ENCODE results near the gene PCDH7. TPM values are rescaled to one million over a fixed set of nuclear protein-coding genes. Genes with fewer than 3 reads are reported as not detected.

PCDH7 gene
- polyA plus RNA-seq, 1 experiment = 15.3 TPM

DNA sequence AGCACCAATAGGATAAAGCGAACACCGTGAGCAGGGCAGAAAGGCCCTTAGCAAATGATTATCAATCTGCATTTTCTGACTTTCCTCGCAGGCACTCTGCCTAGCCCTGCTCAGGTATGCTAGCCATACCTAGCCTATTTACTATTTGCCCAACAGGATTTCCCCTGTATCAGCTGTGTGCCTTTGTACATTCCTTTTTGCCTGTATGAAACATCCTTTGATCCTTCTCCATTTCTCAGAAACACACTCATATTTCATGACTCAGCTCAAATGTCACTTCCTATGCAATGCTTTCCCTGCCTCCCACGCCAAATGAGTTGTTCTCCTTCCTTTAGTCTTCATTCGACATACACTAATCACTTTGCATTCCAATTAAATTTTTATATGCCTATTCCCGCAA is 37.2 kb downstream of the PCDH7 start:
- no peaks in the 10 kb centered on the region for H3K36me3 ChIP-seq (ENCODE audit: control insufficient read depth, insufficient read depth, low read length)
- POLR2A ChIA-PET = no interaction called here
- CTCF ChIA-PET = interaction anchor here (0.7 kb wide), 1 partner anchor 288 kb away, joined by 3 read pairs; no protein-coding TSS in a partner anchor

DNA sequence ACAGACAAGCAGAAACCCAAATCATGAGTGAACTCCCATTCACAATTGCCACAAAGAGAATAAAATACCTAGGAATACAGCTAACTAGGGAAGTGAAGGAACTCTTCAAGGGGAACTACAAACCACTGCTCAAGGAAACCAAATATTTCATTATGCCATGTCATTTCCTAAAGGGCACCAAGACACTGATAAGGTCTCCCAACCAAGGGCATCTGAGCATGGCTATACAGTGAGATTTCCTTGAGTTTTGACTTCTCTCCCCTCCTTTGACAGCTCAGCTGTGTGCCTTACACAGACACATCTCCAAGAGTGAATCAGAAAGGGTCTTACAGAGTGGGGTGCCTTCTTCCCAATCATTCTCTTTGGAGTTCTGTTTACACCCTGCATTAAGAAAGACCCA is 40.4 kb downstream of the PCDH7 start:
- TF ChIP-seq, protein P1, sequence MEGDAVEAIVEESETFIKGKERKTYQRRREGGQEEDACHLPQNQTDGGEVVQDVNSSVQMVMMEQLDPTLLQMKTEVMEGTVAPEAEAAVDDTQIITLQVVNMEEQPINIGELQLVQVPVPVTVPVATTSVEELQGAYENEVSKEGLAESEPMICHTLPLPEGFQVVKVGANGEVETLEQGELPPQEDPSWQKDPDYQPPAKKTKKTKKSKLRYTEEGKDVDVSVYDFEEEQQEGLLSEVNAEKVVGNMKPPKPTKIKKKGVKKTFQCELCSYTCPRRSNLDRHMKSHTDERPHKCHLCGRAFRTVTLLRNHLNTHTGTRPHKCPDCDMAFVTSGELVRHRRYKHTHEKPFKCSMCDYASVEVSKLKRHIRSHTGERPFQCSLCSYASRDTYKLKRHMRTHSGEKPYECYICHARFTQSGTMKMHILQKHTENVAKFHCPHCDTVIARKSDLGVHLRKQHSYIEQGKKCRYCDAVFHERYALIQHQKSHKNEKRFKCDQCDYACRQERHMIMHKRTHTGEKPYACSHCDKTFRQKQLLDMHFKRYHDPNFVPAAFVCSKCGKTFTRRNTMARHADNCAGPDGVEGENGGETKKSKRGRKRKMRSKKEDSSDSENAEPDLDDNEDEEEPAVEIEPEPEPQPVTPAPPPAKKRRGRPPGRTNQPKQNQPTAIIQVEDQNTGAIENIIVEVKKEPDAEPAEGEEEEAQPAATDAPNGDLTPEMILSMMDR (IDR thresholded peaks at IDR 0.05; ENCODE audit: insufficient read depth, low read depth, low read length) = no peak
- Histone ChIP-seq H3K36me3 (ENCODE audit: control insufficient read depth, insufficient read depth, low read length) (no peaks in the 10 kb centered on the region), H3K4me3 (ENCODE audit: low read depth, low read length) (no peak overlapping the region), H3K27me3 (ENCODE audit: control insufficient read depth, insufficient read depth, low read length) (no peaks in the 10 kb centered on the region)
- no peak for DNase-seq (ENCODE audit: low read depth)
- POLR2A ChIA-PET = no interaction called here
- CTCF ChIA-PET = interaction anchor here (0.9 kb wide), 1 partner anchor 14 kb away, joined by 3 read pairs; no protein-coding TSS in a partner anchor

More for the DNA sequence above, 37.2 kb downstream of the PCDH7 start:
- DNase-seq (ENCODE audit: low read depth) = peak; percentile 58
- TF ChIP-seq, protein P1 (IDR thresholded peaks at IDR 0.05; ENCODE audit: insufficient read depth, low read depth, low read length) = no peak
- no peak overlapping the region for H3K4me3 ChIP-seq (ENCODE audit: low read depth, low read length)
- H3K27me3 ChIP-seq (ENCODE audit: control insufficient read depth, insufficient read depth, low read length) = no peaks in the 10 kb centered on the region

DNA sequence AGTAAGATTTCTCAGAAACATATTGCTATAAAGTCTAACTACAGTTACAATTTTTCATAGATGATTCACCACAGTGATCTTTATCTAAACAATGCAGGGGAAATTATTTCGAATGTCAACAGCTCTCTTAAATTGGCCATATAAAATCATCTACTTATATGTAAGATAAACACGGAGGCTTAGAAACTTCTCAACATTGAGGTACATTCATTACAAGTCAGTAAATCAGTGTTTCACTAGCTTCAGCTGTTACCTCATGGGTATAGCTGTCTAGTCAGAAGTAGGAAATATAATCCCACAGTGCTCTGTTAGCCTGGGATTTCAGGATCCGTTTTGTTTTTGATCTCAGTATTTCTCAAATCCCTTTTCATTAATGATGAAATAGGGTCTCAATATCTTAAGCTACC is 43.2 kb downstream of the PCDH7 start:
- no peak for DNase-seq (ENCODE audit: low read depth)

DNA sequence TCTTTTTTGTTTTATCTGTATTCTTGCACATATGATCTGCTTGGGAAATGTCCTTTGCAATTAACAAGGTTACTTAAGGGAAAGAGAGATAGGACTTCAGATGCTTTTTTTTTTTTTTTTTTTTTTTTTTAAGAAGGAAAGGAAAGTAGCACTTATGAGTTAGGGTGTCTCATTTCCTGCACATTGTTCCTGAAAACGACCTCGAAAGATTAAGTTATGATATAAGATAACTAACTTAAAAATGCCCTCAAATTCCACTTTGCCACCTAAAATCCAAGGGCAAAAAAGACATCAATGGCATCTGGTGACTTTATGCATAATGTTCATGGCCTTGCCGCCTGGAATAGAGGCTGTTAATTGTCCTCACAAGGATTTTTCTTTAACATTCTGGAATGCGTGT is 44.9 kb downstream of the PCDH7 start:
- Histone ChIP-seq H3K4me3 (ENCODE audit: low read depth, low read length) (no peak overlapping the region), H3K27me3 (ENCODE audit: control insufficient read depth, insufficient read depth, low read length) (no peaks in the 10 kb centered on the region), H3K36me3 (ENCODE audit: control insufficient read depth, insufficient read depth, low read length) (no peaks in the 10 kb centered on the region)
- no peak for DNase-seq (ENCODE audit: low read depth)
- TF ChIP-seq, protein P1 (IDR thresholded peaks at IDR 0.05; ENCODE audit: insufficient read depth, low read depth, low read length) = no peak
- ChIA-PET POLR2A (no interaction called here), CTCF (no interaction called here)

More for the DNA sequence above, 43.2 kb downstream of the PCDH7 start:
- H3K36me3 ChIP-seq (ENCODE audit: control insufficient read depth, insufficient read depth, low read length) = no peaks in the 10 kb centered on the region
- TF ChIP-seq, protein P1 (IDR thresholded peaks at IDR 0.05; ENCODE audit: insufficient read depth, low read depth, low read length) = no peak
- CTCF ChIA-PET = no interaction called here
- no peaks in the 10 kb centered on the region for H3K27me3 ChIP-seq (ENCODE audit: control insufficient read depth, insufficient read depth, low read length)
- POLR2A ChIA-PET = no interaction called here
- no peak overlapping the region for H3K4me3 ChIP-seq (ENCODE audit: low read depth, low read length)

DNA sequence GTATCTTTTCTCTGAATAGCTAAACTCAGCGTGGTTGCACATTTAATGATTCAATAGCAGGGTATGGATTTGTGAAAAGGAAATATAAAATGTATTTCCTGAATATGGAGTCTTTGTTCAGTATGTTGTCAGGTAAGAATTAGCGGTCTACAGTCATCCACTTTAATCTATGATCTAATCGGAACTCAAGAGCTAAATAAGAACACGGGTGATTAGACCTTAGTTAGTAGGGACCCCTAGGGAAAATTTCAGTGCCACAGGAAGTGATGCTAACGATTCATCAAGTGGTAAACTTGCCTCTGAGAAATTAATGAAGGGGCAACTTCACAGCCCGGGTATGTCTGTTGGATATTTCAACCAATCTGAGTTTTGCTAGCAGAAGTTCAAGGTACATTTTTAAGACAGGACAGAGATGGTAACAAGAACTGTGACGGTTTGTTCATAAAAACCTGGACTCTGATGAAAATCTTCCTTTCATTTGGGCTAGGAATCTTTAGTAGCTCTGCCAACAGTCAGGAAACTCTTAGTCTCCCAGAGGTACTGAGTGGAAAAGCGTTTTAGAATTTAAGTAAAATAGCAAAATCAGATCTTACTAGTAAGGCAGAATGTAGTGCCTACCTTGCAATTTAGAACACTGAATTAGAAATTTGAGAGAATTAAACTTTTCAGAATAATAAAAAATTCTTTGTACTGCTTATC is 47.1 kb downstream of the PCDH7 start:
- TF ChIP-seq, protein P1 (IDR thresholded peaks at IDR 0.05; ENCODE audit: insufficient read depth, low read depth, low read length) = no peak
- Histone ChIP-seq H3K27me3 (ENCODE audit: control insufficient read depth, insufficient read depth, low read length) (no peaks in the 10 kb centered on the region), H3K36me3 (ENCODE audit: control insufficient read depth, insufficient read depth, low read length) (no peaks in the 10 kb centered on the region), H3K4me3 (ENCODE audit: low read depth, low read length) (no peak overlapping the region)
- DNase-seq (ENCODE audit: low read depth) = no peak
- ChIA-PET POLR2A (no interaction called here), CTCF (interaction anchor here (0.6 kb wide), 2 partner anchors 199 to 669 kb away, joined by 3 read pairs; no protein-coding TSS in a partner anchor)
